ENCODE results near the gene ALDOA.

DNA sequence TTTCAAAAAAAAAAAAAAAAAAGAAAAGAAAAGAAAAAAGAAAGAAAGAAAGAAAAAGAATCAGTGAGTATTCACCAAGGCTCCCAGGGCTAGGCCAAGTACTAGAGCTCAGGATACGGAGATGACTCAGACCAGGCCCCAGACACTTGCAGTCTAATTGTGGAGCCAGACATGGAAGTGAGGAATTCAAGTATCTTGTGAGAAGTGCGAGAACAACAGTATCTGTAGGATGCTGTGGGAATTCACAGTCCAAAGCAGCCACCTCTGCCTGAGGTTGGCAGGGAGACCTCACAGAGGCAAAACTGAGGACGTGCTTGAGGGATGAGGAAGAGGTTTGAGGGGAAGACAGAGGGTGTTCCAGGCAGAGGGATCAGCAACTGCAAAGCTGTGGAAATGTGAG, 14.0 kb upstream of the ALDOA start:
- TF ChIP-seq, protein P1, sequence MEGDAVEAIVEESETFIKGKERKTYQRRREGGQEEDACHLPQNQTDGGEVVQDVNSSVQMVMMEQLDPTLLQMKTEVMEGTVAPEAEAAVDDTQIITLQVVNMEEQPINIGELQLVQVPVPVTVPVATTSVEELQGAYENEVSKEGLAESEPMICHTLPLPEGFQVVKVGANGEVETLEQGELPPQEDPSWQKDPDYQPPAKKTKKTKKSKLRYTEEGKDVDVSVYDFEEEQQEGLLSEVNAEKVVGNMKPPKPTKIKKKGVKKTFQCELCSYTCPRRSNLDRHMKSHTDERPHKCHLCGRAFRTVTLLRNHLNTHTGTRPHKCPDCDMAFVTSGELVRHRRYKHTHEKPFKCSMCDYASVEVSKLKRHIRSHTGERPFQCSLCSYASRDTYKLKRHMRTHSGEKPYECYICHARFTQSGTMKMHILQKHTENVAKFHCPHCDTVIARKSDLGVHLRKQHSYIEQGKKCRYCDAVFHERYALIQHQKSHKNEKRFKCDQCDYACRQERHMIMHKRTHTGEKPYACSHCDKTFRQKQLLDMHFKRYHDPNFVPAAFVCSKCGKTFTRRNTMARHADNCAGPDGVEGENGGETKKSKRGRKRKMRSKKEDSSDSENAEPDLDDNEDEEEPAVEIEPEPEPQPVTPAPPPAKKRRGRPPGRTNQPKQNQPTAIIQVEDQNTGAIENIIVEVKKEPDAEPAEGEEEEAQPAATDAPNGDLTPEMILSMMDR (IDR thresholded peaks at IDR 0.05), result no peak
- TF ChIP-seq POLR2A (IDR thresholded peaks at IDR 0.05), result no peak
